ENCODE results near the gene TESK2.

Gene TESK2

GRCh38 chr1:45331436-45332345 is 159.3 kb downstream of the TESK2 start:
- DNase-seq: no peak

- DNase-seq: no peak
Measured at GRCh38 chr1:45329445-45329844, 161.5 kb downstream of the TESK2 start.

GRCh38 chr1:45328680-45329079 is 162.3 kb downstream of the TESK2 start:
- no peak for DNase-seq

GRCh38 chr1:45327644-45328515 is 163.1 kb downstream of the TESK2 start:
- no peak for DNase-seq

GRCh38 chr1:45326627-45327623 is 164.0 kb downstream of the TESK2 start, which contains the start of gene HPDL:
Gene HPDL (plus strand): TSS chr1:45326895. CDS start chr1:45327149, 254 bp downstream.
- no peak for DNase-seq

GRCh38 chr1:45325851-45326506 is 165.0 kb downstream of the TESK2 start:
- no peak for DNase-seq

GRCh38 chr1:45322486-45323040 is 168.4 kb downstream of the TESK2 start:
- no peak for DNase-seq

- no peak for DNase-seq
Measured at GRCh38 chr1:45321444-45321843, 169.5 kb downstream of the TESK2 start.

- DNase-seq: no peak
Measured at GRCh38 chr1:45319761-45320160, 171.2 kb downstream of the TESK2 start.

GRCh38 chr1:45317166-45317565 is 173.8 kb downstream of the TESK2 start:
- DNase-seq: no peak

- DNase-seq: no peak
Measured at GRCh38 chr1:45314266-45314665, 176.7 kb downstream of the TESK2 start.

- no peak for DNase-seq
Measured at GRCh38 chr1:45306905-45307304, 184.1 kb downstream of the TESK2 start.

GRCh38 chr1:45306319-45306718 is 184.6 kb downstream of the TESK2 start:
- DNase-seq: no peak

GRCh38 chr1:45305231-45305630 is 185.7 kb downstream of the TESK2 start:
- no peak for DNase-seq

GRCh38 chr1:45304311-45305081 is 186.5 kb downstream of the TESK2 start:
- peak; percentile 23 for DNase-seq

- peak; percentile 99 for DNase-seq
Measured at GRCh38 chr1:45303520-45304310, 187.2 kb downstream of the TESK2 start.

- no peak for DNase-seq
Measured at GRCh38 chr1:45302505-45303150, 188.3 kb downstream of the TESK2 start.

- DNase-seq: no peak
Measured at GRCh38 chr1:45300669-45300997, 190.3 kb downstream of the TESK2 start.

- peak; percentile 61 for DNase-seq
Measured at GRCh38 chr1:45299981-45300668, 190.8 kb downstream of the TESK2 start.

Data from NCI-H2107 (cell line).